ENCODE results near the gene CMSS1. TPM values are rescaled to one million over a fixed set of nuclear protein-coding genes. Genes with fewer than 3 reads are reported as not detected.
A peak's percentile ranks its signal among the peaks of the same experiment; 100 is the strongest.

The CMSS1 gene
- total RNA-seq, 2 experiments from 2014 or later = 95.8 to 106 TPM

DNA sequence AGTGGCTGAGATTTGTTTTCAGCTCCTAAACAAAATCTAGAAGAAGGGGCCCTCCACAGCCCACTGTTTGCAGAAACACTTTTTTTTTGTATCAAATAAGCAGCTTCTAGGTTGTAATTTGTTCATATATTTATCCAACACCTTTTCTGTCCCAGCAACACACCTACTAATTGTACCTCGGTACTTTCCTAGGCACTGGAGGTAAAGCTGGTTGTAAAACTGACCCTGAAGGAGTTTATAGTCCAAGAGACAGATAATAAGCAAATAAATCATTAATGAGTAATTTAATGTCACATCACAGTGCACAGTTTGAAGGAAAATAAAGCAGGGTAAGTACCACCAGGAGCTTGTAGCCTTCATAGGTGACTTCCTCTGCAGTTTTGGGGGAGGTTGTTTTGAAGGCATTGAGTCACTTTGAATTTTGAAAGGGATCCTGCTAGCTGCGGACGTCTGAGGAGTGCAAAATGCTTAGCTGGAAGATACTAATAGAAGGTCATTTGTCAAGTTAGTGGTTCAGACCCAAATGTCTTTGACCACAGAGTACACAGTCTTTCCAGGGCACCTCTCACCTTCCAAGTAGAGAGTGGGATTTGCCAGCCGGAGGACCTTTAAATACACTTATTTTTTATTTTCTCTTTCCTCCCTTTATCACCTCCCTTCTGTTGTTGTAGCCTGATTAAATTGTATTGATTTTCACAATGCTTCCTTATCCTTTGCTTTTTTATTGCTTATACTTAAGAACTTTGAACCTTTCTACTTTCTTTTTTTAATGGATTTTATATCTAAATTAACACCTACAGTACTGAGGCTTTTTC is 53.8 kb downstream of the CMSS1 start:
- intact Hi-C loops (cut with micrococcal nuclease) = loop anchor here (10.0 kb wide), 1 partner anchor 967 kb away; the partner anchor contains the start of gene DCBLD2
- Mint-ChIP-seq H3K4me3 (no peak overlapping the region), H3K36me3 (ENCODE audit: low read depth) (peaks cover 2% of the 10 kb centered on the region), H3K4me1 (ENCODE audit: low read depth) (peaks cover 31% of the 10 kb centered on the region), H3K27me3 (ENCODE audit: low read depth) (no peaks in the 10 kb centered on the region), H3K9me3 (no peaks in the 10 kb centered on the region), H3K27ac (no peak overlapping the region)
- DNase-seq = no peak
- CTCF ChIA-PET = interaction anchor here (0.5 to 1.9 kb wide), 3 partner anchors 22 to 40 kb away, joined by 4 to 8 read pairs (median 4); no protein-coding TSS in a partner anchor

GRCh38 chr3:99872923-99873254 is 55.2 kb downstream of the CMSS1 start:
- intact Hi-C loops (cut with micrococcal nuclease) = loop anchor here (10.0 kb wide), 1 partner anchor 968 kb away; the partner anchor contains the start of gene DCBLD2
- Mint-ChIP-seq H3K9me3 (no peaks in the 10 kb centered on the region), H3K36me3 (ENCODE audit: low read depth) (no peaks in the 10 kb centered on the region), H3K27me3 (ENCODE audit: low read depth) (no peaks in the 10 kb centered on the region), H3K4me3 (no peak overlapping the region), H3K4me1 (ENCODE audit: low read depth) (peaks cover 18% of the 10 kb centered on the region), H3K27ac (no peak overlapping the region)
- CTCF ChIA-PET = interaction anchor here (0.7 kb wide), 1 partner anchor 851 kb away, joined by 3 read pairs; no protein-coding TSS in a partner anchor
- peak; percentile 15 for DNase-seq

DNA sequence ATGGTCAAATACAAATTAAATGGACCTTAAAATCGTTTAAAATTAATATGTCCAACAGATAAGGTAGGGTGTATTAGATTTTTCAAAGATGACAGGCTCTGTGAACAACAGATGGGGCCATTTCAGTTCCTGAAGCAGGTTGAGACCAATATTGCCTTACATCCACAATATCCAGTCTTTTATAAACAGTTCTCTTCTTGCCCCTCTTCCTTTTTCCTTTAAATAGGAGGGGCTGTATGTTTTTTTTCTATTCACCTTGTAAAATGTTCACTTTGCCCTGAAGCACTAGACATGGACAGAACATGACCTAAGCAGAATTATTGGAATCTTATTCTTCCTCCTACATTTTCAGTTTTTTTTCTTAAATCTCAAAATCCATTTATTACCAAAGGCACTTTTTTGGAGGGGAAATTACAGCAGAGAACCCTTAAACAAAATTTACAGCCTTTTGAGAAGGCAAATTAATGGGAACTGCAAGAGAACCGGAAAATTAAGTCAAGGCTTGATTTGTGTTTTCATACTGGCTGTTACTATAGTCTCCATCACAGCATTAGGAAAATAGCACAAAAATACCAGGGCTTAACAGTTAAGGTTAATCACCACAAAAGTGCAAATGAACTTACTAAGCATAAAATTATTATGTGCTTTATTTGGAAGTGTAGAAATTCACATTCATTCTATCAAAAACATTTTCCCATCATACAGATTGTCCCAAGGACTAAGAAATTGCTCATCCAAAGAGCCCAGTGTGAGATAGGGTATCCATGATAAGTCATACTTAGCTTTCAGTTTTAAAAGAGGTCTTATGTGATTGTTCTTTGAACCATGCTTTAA is 55.8 kb downstream of the CMSS1 start:
- no peak for DNase-seq
- intact Hi-C loops (cut with micrococcal nuclease) = loop anchor here (10.0 kb wide), 1 partner anchor 969 kb away; the partner anchor contains the start of gene DCBLD2
- Mint-ChIP-seq H3K36me3 (ENCODE audit: low read depth) (no peaks in the 10 kb centered on the region), H3K27ac (no peak overlapping the region), H3K9me3 (no peaks in the 10 kb centered on the region), H3K27me3 (ENCODE audit: low read depth) (no peaks in the 10 kb centered on the region), H3K4me1 (ENCODE audit: low read depth) (peaks cover 15% of the 10 kb centered on the region), H3K4me3 (no peak overlapping the region)
- CTCF ChIA-PET = no interaction called here

- intact Hi-C loops (cut with micrococcal nuclease) = loop anchor here (1.0 to 10.0 kb wide), 2 partner anchors 7 to 970 kb away; partner anchors contain the start of gene DCBLD2
Measured at GRCh38 chr3:99874237-99875002, 56.8 kb downstream of the CMSS1 start.

DNA sequence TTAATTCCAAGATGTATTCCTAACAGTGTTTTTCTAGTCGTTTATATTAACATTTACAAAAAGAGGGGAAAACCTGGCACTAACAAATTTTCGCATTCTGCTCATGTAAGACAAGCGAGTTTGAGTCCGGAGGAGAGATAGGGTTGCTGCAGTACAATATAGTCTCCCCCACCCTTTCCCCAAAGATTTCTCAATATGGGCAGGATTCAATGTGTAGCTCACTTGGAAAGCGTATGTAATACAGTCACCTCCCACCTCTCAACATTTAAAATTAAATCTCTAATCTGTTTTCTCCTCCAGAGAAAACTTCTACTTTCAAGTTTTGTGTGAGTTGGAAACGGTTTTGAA is 57.9 kb downstream of the CMSS1 start:
- no peak for DNase-seq
- intact Hi-C loops (cut with micrococcal nuclease) = loop anchor here (1.0 to 10.0 kb wide), 2 partner anchors 8 to 971 kb away; partner anchors contain the start of gene DCBLD2
- Mint-ChIP-seq H3K27me3 (ENCODE audit: low read depth) (no peaks in the 10 kb centered on the region), H3K9me3 (no peaks in the 10 kb centered on the region), H3K4me1 (ENCODE audit: low read depth) (peaks cover 13% of the 10 kb centered on the region), H3K27ac (no peak overlapping the region), H3K36me3 (ENCODE audit: low read depth) (no peaks in the 10 kb centered on the region), H3K4me3 (peak overlapping the region; percentile 65)
- CTCF ChIA-PET = interaction anchor here (1.2 kb wide), 1 partner anchor 193 kb away, joined by 3 read pairs; no protein-coding TSS in a partner anchor

More at GRCh38 chr3:99874237-99875002, 56.8 kb downstream of the CMSS1 start:
- Mint-ChIP-seq H3K27ac (no peak overlapping the region), H3K9me3 (no peaks in the 10 kb centered on the region), H3K36me3 (ENCODE audit: low read depth) (no peaks in the 10 kb centered on the region), H3K4me3 (no peak overlapping the region), H3K27me3 (ENCODE audit: low read depth) (no peaks in the 10 kb centered on the region), H3K4me1 (ENCODE audit: low read depth) (peaks cover 13% of the 10 kb centered on the region)
- CTCF ChIA-PET = interaction anchor here (0.5 kb wide), 1 partner anchor 111 kb away, joined by 4 read pairs; no protein-coding TSS in a partner anchor
- DNase-seq = no peak

GRCh38 chr3:99875929-99876841 is 58.5 kb downstream of the CMSS1 start:
- H3K4me3 Mint-ChIP-seq = peak overlapping the region; percentile 65
- intact Hi-C loops (cut with micrococcal nuclease) = loop anchor here (1.0 to 10.0 kb wide), 3 partner anchors 9 to 971 kb away; partner anchors contain the start of genes CMSS1 and DCBLD2
- peak; percentile 67 for DNase-seq
- no peaks in the 10 kb centered on the region for H3K9me3 Mint-ChIP-seq
- no peaks in the 10 kb centered on the region for H3K27me3 Mint-ChIP-seq (ENCODE audit: low read depth)
- H3K36me3 Mint-ChIP-seq (ENCODE audit: low read depth) = no peaks in the 10 kb centered on the region
- CTCF ChIA-PET = interaction anchor here (1.2 kb wide), 1 partner anchor 193 kb away, joined by 3 read pairs; no protein-coding TSS in a partner anchor
- no peak overlapping the region for H3K27ac Mint-ChIP-seq
- peaks cover 13% of the 10 kb centered on the region for H3K4me1 Mint-ChIP-seq (ENCODE audit: low read depth)

GRCh38 chr3:99877031-99877579 is 59.4 kb downstream of the CMSS1 start:
- H3K4me1 Mint-ChIP-seq (ENCODE audit: low read depth) = peaks cover 13% of the 10 kb centered on the region
- CTCF ChIA-PET = no interaction called here
- H3K27me3 Mint-ChIP-seq (ENCODE audit: low read depth) = no peaks in the 10 kb centered on the region
- no peaks in the 10 kb centered on the region for H3K9me3 Mint-ChIP-seq
- H3K36me3 Mint-ChIP-seq (ENCODE audit: low read depth) = no peaks in the 10 kb centered on the region
- no peak overlapping the region for H3K27ac Mint-ChIP-seq
- no peak overlapping the region for H3K4me3 Mint-ChIP-seq
- intact Hi-C loops (cut with micrococcal nuclease) = loop anchor here (2.0 to 10.0 kb wide), 2 partner anchors 60 to 972 kb away; partner anchors contain the start of genes CMSS1 and DCBLD2
- DNase-seq = no peak

DNA sequence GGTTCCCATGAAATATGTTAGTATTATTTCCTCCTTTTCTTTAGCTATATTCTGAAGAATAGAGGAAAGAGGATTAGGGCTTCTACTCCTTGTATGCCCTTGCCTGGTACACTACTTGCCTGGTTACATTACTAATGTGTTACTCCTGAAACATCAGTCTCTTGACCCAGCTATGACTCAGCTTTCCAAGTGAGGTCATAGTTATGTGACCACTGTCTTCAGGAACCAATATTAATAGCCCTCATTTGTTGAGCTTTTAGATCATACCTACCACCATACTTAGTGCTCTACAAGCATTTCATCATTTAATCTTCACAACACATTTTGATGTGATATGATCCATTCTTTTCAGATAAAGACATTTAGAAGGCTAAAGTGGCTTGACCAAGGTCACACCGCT is 60.3 kb downstream of the CMSS1 start:
- Mint-ChIP-seq H3K4me3 (no peak overlapping the region), H3K27me3 (ENCODE audit: low read depth) (no peaks in the 10 kb centered on the region), H3K27ac (no peak overlapping the region), H3K4me1 (ENCODE audit: low read depth) (peaks cover 13% of the 10 kb centered on the region), H3K9me3 (no peaks in the 10 kb centered on the region), H3K36me3 (ENCODE audit: low read depth) (no peaks in the 10 kb centered on the region)
- CTCF ChIA-PET = interaction anchor here (1.0 kb wide), 1 partner anchor 11 kb away, joined by 3 read pairs; no protein-coding TSS in a partner anchor
- intact Hi-C loops (cut with micrococcal nuclease) = loop anchor here (10.0 kb wide), 1 partner anchor 973 kb away; the partner anchor contains the start of gene DCBLD2
- no peak for DNase-seq

GRCh38 chr3:99879275-99879674 is 61.6 kb downstream of the CMSS1 start:
- intact Hi-C loops (cut with micrococcal nuclease) = loop anchor here (10.0 kb wide), 1 partner anchor 974 kb away; the partner anchor contains the start of gene DCBLD2
- CTCF ChIA-PET = interaction anchor here (1.0 kb wide), 1 partner anchor 9 kb away, joined by 3 read pairs; no protein-coding TSS in a partner anchor
- H3K27me3 Mint-ChIP-seq (ENCODE audit: low read depth) = no peaks in the 10 kb centered on the region
- H3K36me3 Mint-ChIP-seq (ENCODE audit: low read depth) = no peaks in the 10 kb centered on the region
- no peak overlapping the region for H3K27ac Mint-ChIP-seq
- no peak overlapping the region for H3K4me3 Mint-ChIP-seq
- peaks cover 22% of the 10 kb centered on the region for H3K4me1 Mint-ChIP-seq (ENCODE audit: low read depth)
- no peaks in the 10 kb centered on the region for H3K9me3 Mint-ChIP-seq
- DNase-seq = no peak

DNA sequence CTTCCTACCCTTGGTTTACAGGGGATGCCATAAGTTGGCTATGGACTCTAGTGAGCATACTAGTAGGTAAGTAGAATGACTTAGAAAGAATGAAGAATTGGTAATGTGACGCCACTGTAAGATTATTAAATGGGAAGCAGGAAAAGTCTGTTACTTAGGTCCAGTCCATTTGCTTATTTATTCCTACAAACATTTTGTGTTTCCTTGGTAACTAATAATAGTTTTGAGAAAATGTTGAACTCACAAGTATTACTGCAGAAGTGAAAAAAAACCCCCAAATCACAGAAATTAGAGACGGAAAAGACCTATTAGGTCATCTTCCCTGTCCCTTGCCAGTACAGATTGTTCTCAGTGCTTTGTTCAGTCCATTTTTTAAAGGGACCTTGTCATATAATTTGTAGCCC is 63.5 kb downstream of the CMSS1 start:
- Mint-ChIP-seq H3K9me3 (no peaks in the 10 kb centered on the region), H3K4me1 (ENCODE audit: low read depth) (peaks cover 25% of the 10 kb centered on the region), H3K27me3 (ENCODE audit: low read depth) (no peaks in the 10 kb centered on the region), H3K27ac (no peak overlapping the region), H3K36me3 (ENCODE audit: low read depth) (peaks cover 5% of the 10 kb centered on the region), H3K4me3 (no peak overlapping the region)
- DNase-seq = no peak
- CTCF ChIA-PET = no interaction called here
- intact Hi-C loops (cut with micrococcal nuclease) = no loop called here

Measured in activated naive CD4-positive, alpha-beta T cell treated with anti-CD3 and anti-CD28 coated beads for 36 hours (primary cell).